ENCODE results near the gene GALNT13.
"Not testable (repeated sequence)": the region's sequence is repeated elsewhere in the genome, so short reads cannot be mapped to it uniquely, and the experiment has no call there.

Gene GALNT13

GRCh38 chr2:154462634-154463033 lies 590.9 kb downstream of the GALNT13 start:
- Mint-ChIP-seq H3K4me3 (no peak overlapping the region), H3K27me3 (no peaks in the 10 kb centered on the region), H3K27ac (no peak overlapping the region), H3K4me1 (ENCODE audit: low read depth) (no peaks in the 10 kb centered on the region), H3K36me3 (ENCODE audit: low read depth) (no peaks in the 10 kb centered on the region), H3K9me3 (no peaks in the 10 kb centered on the region)
- intact Hi-C loops (cut with micrococcal nuclease), result no loop called here

GRCh38 chr2:154466226-154466625 lies 594.5 kb downstream of the GALNT13 start:
- Mint-ChIP-seq H3K9me3 (no peaks in the 10 kb centered on the region), H3K4me3 (no peak overlapping the region), H3K27ac (no peak overlapping the region), H3K4me1 (ENCODE audit: low read depth) (no peaks in the 10 kb centered on the region), H3K27me3 (no peaks in the 10 kb centered on the region), H3K36me3 (ENCODE audit: low read depth) (no peaks in the 10 kb centered on the region)
- intact Hi-C loops (cut with micrococcal nuclease), result no loop called here

- no peaks in the 10 kb centered on the region for H3K36me3 Mint-ChIP-seq (ENCODE audit: low read depth)
- no peaks in the 10 kb centered on the region for H3K4me1 Mint-ChIP-seq (ENCODE audit: low read depth)
- H3K9me3 Mint-ChIP-seq, result no peaks in the 10 kb centered on the region
Measured at GRCh38 chr2:154470376-154470775, 598.7 kb downstream of the GALNT13 start.

GRCh38 chr2:154471492-154471891 lies 599.8 kb downstream of the GALNT13 start:
- H3K27me3 Mint-ChIP-seq; intact Hi-C loops (cut with micrococcal nuclease); H3K36me3 Mint-ChIP-seq (ENCODE audit: low read depth); H3K4me1 Mint-ChIP-seq (ENCODE audit: low read depth); H3K4me3 Mint-ChIP-seq; H3K9me3 Mint-ChIP-seq; H3K27ac Mint-ChIP-seq: not testable (repeated sequence)

More at GRCh38 chr2:154470376-154470775, 598.7 kb downstream of the GALNT13 start:
- no peak overlapping the region for H3K27ac Mint-ChIP-seq
- no peak overlapping the region for H3K4me3 Mint-ChIP-seq
- intact Hi-C loops (cut with micrococcal nuclease), result no loop called here
- H3K27me3 Mint-ChIP-seq, result no peaks in the 10 kb centered on the region

- intact Hi-C loops (cut with micrococcal nuclease), result no loop called here
- Mint-ChIP-seq H3K4me3 (no peak overlapping the region), H3K36me3 (ENCODE audit: low read depth) (no peaks in the 10 kb centered on the region), H3K4me1 (ENCODE audit: low read depth) (no peaks in the 10 kb centered on the region), H3K27me3 (no peaks in the 10 kb centered on the region), H3K9me3 (no peaks in the 10 kb centered on the region), H3K27ac (no peak overlapping the region)
Measured at GRCh38 chr2:154477319-154477718, 605.6 kb downstream of the GALNT13 start.

- H3K27me3 Mint-ChIP-seq, result no peaks in the 10 kb centered on the region
- intact Hi-C loops (cut with micrococcal nuclease), result no loop called here
- no peak overlapping the region for H3K4me3 Mint-ChIP-seq
- no peaks in the 10 kb centered on the region for H3K36me3 Mint-ChIP-seq (ENCODE audit: low read depth)
- no peaks in the 10 kb centered on the region for H3K9me3 Mint-ChIP-seq
- no peaks in the 10 kb centered on the region for H3K4me1 Mint-ChIP-seq (ENCODE audit: low read depth)
- no peak overlapping the region for H3K27ac Mint-ChIP-seq
Measured at GRCh38 chr2:154480521-154480920, 608.8 kb downstream of the GALNT13 start.

GRCh38 chr2:154481336-154481735 lies 609.6 kb downstream of the GALNT13 start:
- Mint-ChIP-seq H3K4me1 (ENCODE audit: low read depth) (no peaks in the 10 kb centered on the region), H3K27me3 (no peaks in the 10 kb centered on the region), H3K36me3 (ENCODE audit: low read depth) (no peaks in the 10 kb centered on the region), H3K27ac (no peak overlapping the region), H3K9me3 (no peaks in the 10 kb centered on the region), H3K4me3 (no peak overlapping the region)
- intact Hi-C loops (cut with micrococcal nuclease), result no loop called here

- Mint-ChIP-seq H3K27ac (no peak overlapping the region), H3K4me1 (ENCODE audit: low read depth) (no peaks in the 10 kb centered on the region), H3K9me3 (no peaks in the 10 kb centered on the region), H3K4me3 (no peak overlapping the region), H3K36me3 (ENCODE audit: low read depth) (no peaks in the 10 kb centered on the region), H3K27me3 (no peaks in the 10 kb centered on the region)
- intact Hi-C loops (cut with micrococcal nuclease), result no loop called here
Measured at GRCh38 chr2:154484338-154485099, 612.8 kb downstream of the GALNT13 start.

- H3K4me3 Mint-ChIP-seq, result no peak overlapping the region
- intact Hi-C loops (cut with micrococcal nuclease), result no loop called here
- peaks cover 9% of the 10 kb centered on the region for H3K9me3 Mint-ChIP-seq
- H3K27ac Mint-ChIP-seq, result no peak overlapping the region
- H3K27me3 Mint-ChIP-seq, result no peaks in the 10 kb centered on the region
- H3K4me1 Mint-ChIP-seq (ENCODE audit: low read depth), result no peaks in the 10 kb centered on the region
- H3K36me3 Mint-ChIP-seq (ENCODE audit: low read depth), result no peaks in the 10 kb centered on the region
Measured at GRCh38 chr2:154488801-154489200, 617.1 kb downstream of the GALNT13 start.

- Mint-ChIP-seq H3K9me3 (peaks cover 15% of the 10 kb centered on the region), H3K4me1 (ENCODE audit: low read depth) (no peaks in the 10 kb centered on the region), H3K36me3 (ENCODE audit: low read depth) (no peaks in the 10 kb centered on the region), H3K27me3 (no peaks in the 10 kb centered on the region), H3K27ac (no peak overlapping the region), H3K4me3 (no peak overlapping the region)
- intact Hi-C loops (cut with micrococcal nuclease), result no loop called here
Measured at GRCh38 chr2:154489266-154489858, 617.6 kb downstream of the GALNT13 start.

GRCh38 chr2:154490530-154490929 lies 618.8 kb downstream of the GALNT13 start:
- H3K27me3 Mint-ChIP-seq, result no peaks in the 10 kb centered on the region
- no peak overlapping the region for H3K4me3 Mint-ChIP-seq
- no peak overlapping the region for H3K27ac Mint-ChIP-seq
- peaks cover 26% of the 10 kb centered on the region for H3K9me3 Mint-ChIP-seq
- intact Hi-C loops (cut with micrococcal nuclease), result no loop called here
- no peaks in the 10 kb centered on the region for H3K4me1 Mint-ChIP-seq (ENCODE audit: low read depth)
- no peaks in the 10 kb centered on the region for H3K36me3 Mint-ChIP-seq (ENCODE audit: low read depth)

- Mint-ChIP-seq H3K4me3 (no peak overlapping the region), H3K9me3 (peaks cover 34% of the 10 kb centered on the region), H3K27ac (no peak overlapping the region), H3K27me3 (no peaks in the 10 kb centered on the region), H3K36me3 (ENCODE audit: low read depth) (no peaks in the 10 kb centered on the region), H3K4me1 (ENCODE audit: low read depth) (no peaks in the 10 kb centered on the region)
- intact Hi-C loops (cut with micrococcal nuclease), result no loop called here
Measured at GRCh38 chr2:154495455-154495868, 623.7 kb downstream of the GALNT13 start.

GRCh38 chr2:154497019-154497418 lies 625.3 kb downstream of the GALNT13 start:
- intact Hi-C loops (cut with micrococcal nuclease), result no loop called here
- Mint-ChIP-seq H3K9me3 (peaks cover 32% of the 10 kb centered on the region), H3K4me3 (no peak overlapping the region), H3K27me3 (no peaks in the 10 kb centered on the region), H3K36me3 (ENCODE audit: low read depth) (no peaks in the 10 kb centered on the region), H3K27ac (no peak overlapping the region), H3K4me1 (ENCODE audit: low read depth) (no peaks in the 10 kb centered on the region)

All from dendritic cell treated with granulocyte-macrophage colony-stimulating factor and Interleukin-4, amounts not matched to agents 40 ng/mL and 50 ng/mL, for 4 days (primary cell).